Liver (tissue), 9 donors: ENCODE data around the gene BIK. TPM values are rescaled to one million over a fixed set of nuclear protein-coding genes. Genes with fewer than 3 reads are reported as not detected.

Experiments used
- DNase-seq: peaks from one replicate; pipeline ENCODE4 v3.0.0-alpha.2; 2017; ENCODE audit warnings: low spot score
- H3K27ac ChIP-seq, 2 donors: one replicate each; pipeline ENCODE4 v1.7.0; 2013; ENCODE audit warnings: inconsistent platforms in 2 of 2, low read length in 2 of 2, control low read depth in 1 of 2, low read depth in 1 of 2, mild to moderate bottlenecking in 1 of 2
- H3K27me3 ChIP-seq, 4 donors: one replicate each; pipeline versions ENCODE4 v1.6.1 to v1.7.0; 2013; ENCODE audit warnings: low read length in 3 of 4, inconsistent platforms in 1 of 4, mild to moderate bottlenecking in 1 of 4, moderate library complexity in 1 of 4; ENCODE audit not compliant: control insufficient read depth in 4 of 4, insufficient read depth in 4 of 4
- H3K36me3 ChIP-seq, 4 donors: one replicate each; pipeline versions ENCODE4 v1.6.1 to v1.7.0; 2013; ENCODE audit warnings: low read length in 3 of 4, mild to moderate bottlenecking in 3 of 4, low read depth in 1 of 4, moderate library complexity in 1 of 4; ENCODE audit not compliant: control insufficient read depth in 4 of 4, insufficient read depth in 3 of 4
- H3K4me1 ChIP-seq, 4 donors: one replicate each; pipeline versions ENCODE4 v1.6.1 to v1.7.0; 2013; ENCODE audit warnings: low read length in 3 of 4, mild to moderate bottlenecking in 3 of 4, moderate library complexity in 1 of 4; ENCODE audit not compliant: control insufficient read depth in 4 of 4, insufficient read depth in 4 of 4
- H3K4me3 ChIP-seq, 3 donors: one replicate each; pipeline versions ENCODE4 v1.6.1 to v1.7.0; 2013; ENCODE audit warnings: low read length in 3 of 3, control low read depth in 1 of 3, low read depth in 1 of 3, mild to moderate bottlenecking in 1 of 3
- H3K9ac ChIP-seq, 2 donors: one replicate each; pipeline ENCODE4 v1.7.0; 2013; ENCODE audit warnings: low read length in 2 of 2, mild to moderate bottlenecking in 2 of 2, moderate library complexity in 2 of 2, control low read depth in 1 of 2, low read depth in 1 of 2
- H3K9me3 ChIP-seq, 4 donors: one replicate each; pipeline versions ENCODE4 v1.6.1 to v1.7.0; 2013; ENCODE audit warnings: low read length in 3 of 4; ENCODE audit not compliant: control insufficient read depth in 4 of 4
- EGR1 ChIP-seq, 2 donors: IDR thresholded peaks; 2 replicates each; pipeline ENCODE4 v1.6.1; 2016 to 2018; ENCODE audit warnings: antibody characterized with exemption in 2 of 2, low read depth in 2 of 2
- FOXA1 ChIP-seq: IDR thresholded peaks from 2 replicates; pipeline ENCODE4 v1.6.1; 2016; ENCODE audit warnings: antibody characterized with exemption
- FOXA2 ChIP-seq: IDR thresholded peaks from 2 replicates; pipeline ENCODE4 v1.6.1; 2016; ENCODE audit warnings: antibody characterized with exemption
- GABPA ChIP-seq, 2 donors: IDR thresholded peaks in 1 of 2; conservative IDR thresholded peaks in 1 of 2; 2 replicates each; pipeline ENCODE4 v1.6.1; 2016; ENCODE audit warnings: antibody characterized with exemption in 2 of 2, mild to moderate bottlenecking in 1 of 2, moderate library complexity in 1 of 2
- HNF4A ChIP-seq, 2 donors: conservative IDR thresholded peaks; 2 replicates each; pipeline ENCODE4 v1.6.1; 2016; ENCODE audit warnings: antibody characterized with exemption in 2 of 2, mild to moderate bottlenecking in 2 of 2
- HNF4G ChIP-seq: IDR thresholded peaks from 2 replicates; pipeline ENCODE4 v1.6.1; 2016; ENCODE audit warnings: antibody characterized with exemption
- JUND ChIP-seq, 2 donors: IDR thresholded peaks; 2 replicates each; pipeline ENCODE4 v1.6.1; 2016; ENCODE audit warnings: antibody characterized with exemption in 2 of 2
- NR2F2 ChIP-seq: IDR thresholded peaks from 2 replicates; pipeline ENCODE4 v1.6.1; 2016; ENCODE audit warnings: antibody characterized with exemption
- RAD21 ChIP-seq, 2 donors: IDR thresholded peaks; 2 replicates each; pipeline ENCODE4 v1.6.1; 2016; ENCODE audit warnings: antibody characterized with exemption in 2 of 2, mild to moderate bottlenecking in 2 of 2
- RXRA ChIP-seq, 2 donors: IDR thresholded peaks; 2 replicates each; pipeline ENCODE4 v1.6.1; 2017 to 2018; ENCODE audit warnings: antibody characterized with exemption in 2 of 2, mild to moderate bottlenecking in 1 of 2
- SP1 ChIP-seq: IDR thresholded peaks from 2 replicates; pipeline ENCODE4 v1.6.1; 2018; ENCODE audit warnings: antibody characterized with exemption, mild to moderate bottlenecking
- TAF1 ChIP-seq: conservative IDR thresholded peaks from 2 replicates; pipeline ENCODE4 v1.6.1; 2016; ENCODE audit warnings: antibody characterized with exemption, mild to moderate bottlenecking
- YY1 ChIP-seq: IDR thresholded peaks from 2 replicates; pipeline ENCODE4 v1.6.1; 2016; ENCODE audit warnings: antibody characterized with exemption, mild to moderate bottlenecking
- WGBS: extraction: QIAGEN DNeasy Blood & Tissue Kit; methylation state at CpG from one replicate; pipeline ENCODE4 v1.1.7; 2013; 5-methylcytosine and 5-hydroxymethylcytosine counted together
- polyA plus RNA-seq, 2 donors: library from polyadenylated mRNA; stranded (reverse) in 1 of 2; unstranded in 1 of 2; fragments of 200-250 nt in 1 of 2; fragments of >200 nt in 1 of 2; fragmentation: Nextera tagmentation in 1 of 2; extraction: Ambion mirVana in 1 of 2; gene quantifications; one replicate each; pipeline versions ENCODE4 v1.2.1 to v1.2.3, GENCODE V29; 2013 to 2015
- total RNA-seq, 2 donors: library from RNA; depleted of rRNA; stranded (reverse); fragments of >200 nt; gene quantifications; one replicate each; pipeline ENCODE4 v1.2.3, GENCODE V29; 2014
- TF ChIP-seq, protein P1 (sequence below): IDR thresholded peaks from 2 replicates; pipeline ENCODE4 v1.6.1; 2016; ENCODE audit warnings: antibody characterized with exemption
- TF ChIP-seq, protein P2 (sequence below): IDR thresholded peaks from 2 replicates; pipeline ENCODE4 v1.6.1; 2016; ENCODE audit warnings: antibody characterized with exemption
- TF ChIP-seq, protein P3 (sequence below): fragments of 150-350 bp; IDR thresholded peaks from 2 replicates; pipeline ENCODE4 v1.5.1; 2017; ENCODE audit warnings: improper control_type of control experiment, low read depth, low read length; ENCODE audit not compliant: missing input control
- TF ChIP-seq, protein P4 (sequence below): IDR thresholded peaks from 2 replicates; pipeline ENCODE4 v1.6.1; 2016; ENCODE audit warnings: antibody characterized with exemption, mild to moderate bottlenecking
- TF ChIP-seq, protein P5 (sequence below): IDR thresholded peaks from 2 replicates; pipeline ENCODE4 v1.6.1; 2016; ENCODE audit warnings: antibody characterized with exemption
- donor health status: healthy.
- donor health status: healthy.
- donor health status: healthy.
- donor health status: healthy.
- donor health status: healthy.

The BIK gene
- total and polyA plus RNA-seq, 4 donors: 0.23 to 0.89 (median 0.33) TPM; not detected in 1

DNA sequence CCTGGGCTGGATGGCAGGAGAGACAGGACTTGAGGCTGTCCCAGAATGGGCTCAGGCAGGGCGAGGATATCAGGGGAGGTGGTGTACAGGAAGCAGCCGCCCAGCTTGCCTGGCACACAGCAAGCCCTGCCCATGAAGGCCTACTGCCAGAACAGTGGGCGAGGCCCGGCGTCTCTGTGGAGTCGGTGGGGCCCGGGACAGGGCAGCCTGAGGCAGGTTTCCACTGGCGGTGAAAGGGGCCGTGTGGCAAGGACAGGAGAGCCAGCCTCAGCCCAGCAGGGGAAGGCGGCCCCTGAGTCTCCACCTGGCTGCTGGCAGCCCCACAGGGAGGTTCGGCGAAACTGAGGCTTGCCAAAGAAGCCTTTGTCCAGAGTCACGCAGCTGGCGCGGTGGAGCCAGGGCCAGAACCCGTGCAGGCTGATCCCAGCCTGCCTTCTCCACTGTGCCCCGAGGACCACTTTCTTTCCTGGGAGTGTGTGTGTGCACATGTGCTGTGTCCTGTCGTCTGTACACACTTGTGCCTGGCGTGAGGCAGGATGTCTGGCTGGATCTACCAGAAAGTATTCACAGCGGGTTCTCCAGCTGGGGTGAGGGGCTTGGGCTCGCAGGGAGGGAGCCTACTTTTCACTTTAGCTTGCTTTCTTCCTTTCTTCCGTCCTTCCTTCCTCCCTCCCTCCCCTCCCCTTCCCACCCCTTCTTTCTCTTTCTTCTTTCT, 42.0 kb downstream of the BIK start:
- Histone ChIP-seq H3K9ac (peak overlapping the region; percentile 27 to 47), H3K4me3 (peak overlapping the region; percentile 30 to 71 (median 66)), H3K9me3 (no peaks in the 10 kb centered on the region), H3K27ac (peak overlapping the region; percentile 32 to 79), H3K36me3 (no peaks in the 10 kb centered on the region), H3K27me3 (no peaks in the 10 kb centered on the region), H3K4me1 (peaks cover 6 to 20% (median 13%) of the 10 kb centered on the region in 4 donors)
- DNase-seq: no peak
- WGBS: 36% methylated on average over 22 of the region's 22 CpGs
- no peak for TF ChIP-seq RXRA (IDR thresholded peaks at IDR 0.05)
- TF ChIP-seq HNF4G: no peak
- no peak for TF ChIP-seq YY1
- no peak for TF ChIP-seq GABPA (IDR thresholded peaks at IDR 0.05 in 1 of 2, conservative IDR thresholded peaks at IDR 0.05 in 1 of 2)
- TF ChIP-seq, protein P1, sequence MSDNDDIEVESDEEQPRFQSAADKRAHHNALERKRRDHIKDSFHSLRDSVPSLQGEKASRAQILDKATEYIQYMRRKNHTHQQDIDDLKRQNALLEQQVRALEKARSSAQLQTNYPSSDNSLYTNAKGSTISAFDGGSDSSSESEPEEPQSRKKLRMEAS: no peak
- TF ChIP-seq NR2F2: no peak
- no peak for TF ChIP-seq FOXA2
- TF ChIP-seq SP1: no peak

DNA sequence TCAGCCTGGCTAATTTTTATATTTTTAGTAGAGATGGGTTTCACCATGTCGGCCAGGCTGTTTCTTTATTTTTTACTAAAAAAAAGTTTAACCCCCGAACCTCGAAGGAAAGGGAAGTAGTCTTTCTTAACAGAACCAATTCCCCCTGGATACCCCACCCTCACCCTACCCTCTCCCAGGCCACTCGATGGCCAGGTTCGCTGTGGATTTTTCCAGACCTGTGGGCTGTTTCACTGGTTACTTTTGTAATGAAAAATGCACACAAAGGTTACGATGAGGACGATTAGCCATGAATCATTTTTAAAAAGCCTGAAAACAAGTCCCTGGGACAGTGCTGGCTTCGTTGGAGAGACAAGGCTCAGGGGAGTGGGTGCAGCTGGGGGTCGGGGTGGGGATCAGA, 43.3 kb downstream of the BIK start:
- no peak overlapping the region for H3K4me3 ChIP-seq
- TF ChIP-seq FOXA1: no peak
- no peak for TF ChIP-seq EGR1 (IDR thresholded peaks at IDR 0.05; ENCODE audit: low read depth in 2 of 2)
- TF ChIP-seq NR2F2: no peak
- TF ChIP-seq GABPA (IDR thresholded peaks at IDR 0.05 in 1 of 2, conservative IDR thresholded peaks at IDR 0.05 in 1 of 2): no peak
- TF ChIP-seq RAD21 (IDR thresholded peaks at IDR 0.05): no peak
- TF ChIP-seq, protein P1: no peak
- TF ChIP-seq HNF4G: no peak
- TF ChIP-seq, protein P2, sequence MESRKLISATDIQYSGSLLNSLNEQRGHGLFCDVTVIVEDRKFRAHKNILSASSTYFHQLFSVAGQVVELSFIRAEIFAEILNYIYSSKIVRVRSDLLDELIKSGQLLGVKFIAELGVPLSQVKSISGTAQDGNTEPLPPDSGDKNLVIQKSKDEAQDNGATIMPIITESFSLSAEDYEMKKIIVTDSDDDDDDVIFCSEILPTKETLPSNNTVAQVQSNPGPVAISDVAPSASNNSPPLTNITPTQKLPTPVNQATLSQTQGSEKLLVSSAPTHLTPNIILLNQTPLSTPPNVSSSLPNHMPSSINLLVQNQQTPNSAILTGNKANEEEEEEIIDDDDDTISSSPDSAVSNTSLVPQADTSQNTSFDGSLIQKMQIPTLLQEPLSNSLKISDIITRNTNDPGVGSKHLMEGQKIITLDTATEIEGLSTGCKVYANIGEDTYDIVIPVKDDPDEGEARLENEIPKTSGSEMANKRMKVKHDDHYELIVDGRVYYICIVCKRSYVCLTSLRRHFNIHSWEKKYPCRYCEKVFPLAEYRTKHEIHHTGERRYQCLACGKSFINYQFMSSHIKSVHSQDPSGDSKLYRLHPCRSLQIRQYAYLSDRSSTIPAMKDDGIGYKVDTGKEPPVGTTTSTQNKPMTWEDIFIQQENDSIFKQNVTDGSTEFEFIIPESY: no peak
- TF ChIP-seq TAF1: no peak
- TF ChIP-seq, protein P3, sequence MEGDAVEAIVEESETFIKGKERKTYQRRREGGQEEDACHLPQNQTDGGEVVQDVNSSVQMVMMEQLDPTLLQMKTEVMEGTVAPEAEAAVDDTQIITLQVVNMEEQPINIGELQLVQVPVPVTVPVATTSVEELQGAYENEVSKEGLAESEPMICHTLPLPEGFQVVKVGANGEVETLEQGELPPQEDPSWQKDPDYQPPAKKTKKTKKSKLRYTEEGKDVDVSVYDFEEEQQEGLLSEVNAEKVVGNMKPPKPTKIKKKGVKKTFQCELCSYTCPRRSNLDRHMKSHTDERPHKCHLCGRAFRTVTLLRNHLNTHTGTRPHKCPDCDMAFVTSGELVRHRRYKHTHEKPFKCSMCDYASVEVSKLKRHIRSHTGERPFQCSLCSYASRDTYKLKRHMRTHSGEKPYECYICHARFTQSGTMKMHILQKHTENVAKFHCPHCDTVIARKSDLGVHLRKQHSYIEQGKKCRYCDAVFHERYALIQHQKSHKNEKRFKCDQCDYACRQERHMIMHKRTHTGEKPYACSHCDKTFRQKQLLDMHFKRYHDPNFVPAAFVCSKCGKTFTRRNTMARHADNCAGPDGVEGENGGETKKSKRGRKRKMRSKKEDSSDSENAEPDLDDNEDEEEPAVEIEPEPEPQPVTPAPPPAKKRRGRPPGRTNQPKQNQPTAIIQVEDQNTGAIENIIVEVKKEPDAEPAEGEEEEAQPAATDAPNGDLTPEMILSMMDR: no peak
- TF ChIP-seq, protein P4, sequence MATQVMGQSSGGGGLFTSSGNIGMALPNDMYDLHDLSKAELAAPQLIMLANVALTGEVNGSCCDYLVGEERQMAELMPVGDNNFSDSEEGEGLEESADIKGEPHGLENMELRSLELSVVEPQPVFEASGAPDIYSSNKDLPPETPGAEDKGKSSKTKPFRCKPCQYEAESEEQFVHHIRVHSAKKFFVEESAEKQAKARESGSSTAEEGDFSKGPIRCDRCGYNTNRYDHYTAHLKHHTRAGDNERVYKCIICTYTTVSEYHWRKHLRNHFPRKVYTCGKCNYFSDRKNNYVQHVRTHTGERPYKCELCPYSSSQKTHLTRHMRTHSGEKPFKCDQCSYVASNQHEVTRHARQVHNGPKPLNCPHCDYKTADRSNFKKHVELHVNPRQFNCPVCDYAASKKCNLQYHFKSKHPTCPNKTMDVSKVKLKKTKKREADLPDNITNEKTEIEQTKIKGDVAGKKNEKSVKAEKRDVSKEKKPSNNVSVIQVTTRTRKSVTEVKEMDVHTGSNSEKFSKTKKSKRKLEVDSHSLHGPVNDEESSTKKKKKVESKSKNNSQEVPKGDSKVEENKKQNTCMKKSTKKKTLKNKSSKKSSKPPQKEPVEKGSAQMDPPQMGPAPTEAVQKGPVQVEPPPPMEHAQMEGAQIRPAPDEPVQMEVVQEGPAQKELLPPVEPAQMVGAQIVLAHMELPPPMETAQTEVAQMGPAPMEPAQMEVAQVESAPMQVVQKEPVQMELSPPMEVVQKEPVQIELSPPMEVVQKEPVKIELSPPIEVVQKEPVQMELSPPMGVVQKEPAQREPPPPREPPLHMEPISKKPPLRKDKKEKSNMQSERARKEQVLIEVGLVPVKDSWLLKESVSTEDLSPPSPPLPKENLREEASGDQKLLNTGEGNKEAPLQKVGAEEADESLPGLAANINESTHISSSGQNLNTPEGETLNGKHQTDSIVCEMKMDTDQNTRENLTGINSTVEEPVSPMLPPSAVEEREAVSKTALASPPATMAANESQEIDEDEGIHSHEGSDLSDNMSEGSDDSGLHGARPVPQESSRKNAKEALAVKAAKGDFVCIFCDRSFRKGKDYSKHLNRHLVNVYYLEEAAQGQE: no peak
- no peak for TF ChIP-seq RXRA (IDR thresholded peaks at IDR 0.05)
- TF ChIP-seq YY1: no peak
- TF ChIP-seq FOXA2: no peak
- TF ChIP-seq, protein P5, sequence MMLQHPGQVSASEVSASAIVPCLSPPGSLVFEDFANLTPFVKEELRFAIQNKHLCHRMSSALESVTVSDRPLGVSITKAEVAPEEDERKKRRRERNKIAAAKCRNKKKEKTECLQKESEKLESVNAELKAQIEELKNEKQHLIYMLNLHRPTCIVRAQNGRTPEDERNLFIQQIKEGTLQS: no peak
- no peak for TF ChIP-seq HNF4A (conservative IDR thresholded peaks at IDR 0.05)
- TF ChIP-seq SP1: no peak
- no peak for TF ChIP-seq JUND (IDR thresholded peaks at IDR 0.05)
- no peaks in the 10 kb centered on the region for H3K36me3 ChIP-seq
- H3K27ac ChIP-seq: no peak overlapping the region
- no peaks in the 10 kb centered on the region for H3K9me3 ChIP-seq
- H3K27me3 ChIP-seq: no peaks in the 10 kb centered on the region
- WGBS: 77% methylated on average over 9 of the region's 9 CpGs
- no peak overlapping the region for H3K9ac ChIP-seq
- DNase-seq: no peak
- peaks cover 6 to 26% (median 15%) of the 10 kb centered on the region in 4 donors for H3K4me1 ChIP-seq
